Measurements from ENCODE around the gene SLC1A3.

Gene SLC1A3

DNA sequence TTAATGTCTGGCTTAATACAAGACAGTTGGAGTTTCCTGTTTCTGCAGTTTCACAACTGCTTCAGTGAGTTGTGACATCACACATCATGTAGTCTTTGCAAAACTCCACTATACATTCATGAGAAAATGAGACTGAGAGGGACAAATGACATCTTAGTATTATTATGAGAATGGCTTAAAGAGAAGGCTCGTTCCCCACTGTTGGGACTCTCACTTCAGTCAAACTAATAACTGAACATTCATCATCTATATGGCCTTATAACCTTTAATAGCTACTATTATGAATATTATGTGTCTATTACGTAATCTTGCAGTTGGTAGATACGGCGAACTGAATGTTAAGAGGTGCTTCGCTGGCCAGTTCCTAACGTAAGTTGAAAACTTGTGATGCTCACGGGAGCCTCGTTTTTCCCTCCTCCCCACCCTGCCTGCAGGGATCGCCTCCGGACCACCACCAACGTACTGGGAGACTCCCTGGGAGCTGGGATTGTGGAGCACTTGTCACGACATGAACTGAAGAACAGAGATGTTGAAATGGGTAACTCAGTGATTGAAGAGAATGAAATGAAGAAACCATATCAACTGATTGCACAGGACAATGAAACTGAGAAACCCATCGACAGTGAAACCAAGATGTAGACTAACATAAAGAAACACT lies 79.4 kb downstream of the SLC1A3 start:
- Histone ChIP-seq H3K27ac (no peak overlapping the region), H3K79me2 (ENCODE audit: insufficient read depth, low read depth) (no peaks in the 10 kb centered on the region), H3K4me3 (IDR thresholded peaks at IDR 0.05; ENCODE audit: insufficient read depth, low read depth, low read length) (no peak overlapping the region), H3K27me3 (ENCODE audit: insufficient read depth, low read depth) (no peaks in the 10 kb centered on the region), H4K20me1 (ENCODE audit: insufficient read depth) (no peaks in the 10 kb centered on the region), H3K9ac (no peak overlapping the region), H3K4me2 (no peak overlapping the region; the same call in 1 of the 2 replicates), H3K36me3 (ENCODE audit: insufficient read depth) (no peaks in the 10 kb centered on the region), H2AFZ (ENCODE audit: low read depth) (no peak overlapping the region), H3K4me1 (ENCODE audit: low read depth, poor library complexity, severe bottlenecking) (peaks cover 26% of the 10 kb centered on the region)
- TF ChIP-seq, protein P1, sequence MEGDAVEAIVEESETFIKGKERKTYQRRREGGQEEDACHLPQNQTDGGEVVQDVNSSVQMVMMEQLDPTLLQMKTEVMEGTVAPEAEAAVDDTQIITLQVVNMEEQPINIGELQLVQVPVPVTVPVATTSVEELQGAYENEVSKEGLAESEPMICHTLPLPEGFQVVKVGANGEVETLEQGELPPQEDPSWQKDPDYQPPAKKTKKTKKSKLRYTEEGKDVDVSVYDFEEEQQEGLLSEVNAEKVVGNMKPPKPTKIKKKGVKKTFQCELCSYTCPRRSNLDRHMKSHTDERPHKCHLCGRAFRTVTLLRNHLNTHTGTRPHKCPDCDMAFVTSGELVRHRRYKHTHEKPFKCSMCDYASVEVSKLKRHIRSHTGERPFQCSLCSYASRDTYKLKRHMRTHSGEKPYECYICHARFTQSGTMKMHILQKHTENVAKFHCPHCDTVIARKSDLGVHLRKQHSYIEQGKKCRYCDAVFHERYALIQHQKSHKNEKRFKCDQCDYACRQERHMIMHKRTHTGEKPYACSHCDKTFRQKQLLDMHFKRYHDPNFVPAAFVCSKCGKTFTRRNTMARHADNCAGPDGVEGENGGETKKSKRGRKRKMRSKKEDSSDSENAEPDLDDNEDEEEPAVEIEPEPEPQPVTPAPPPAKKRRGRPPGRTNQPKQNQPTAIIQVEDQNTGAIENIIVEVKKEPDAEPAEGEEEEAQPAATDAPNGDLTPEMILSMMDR (conservative IDR thresholded peaks at IDR 0.05; ENCODE audit: low read depth, low read length): no peak

DNA sequence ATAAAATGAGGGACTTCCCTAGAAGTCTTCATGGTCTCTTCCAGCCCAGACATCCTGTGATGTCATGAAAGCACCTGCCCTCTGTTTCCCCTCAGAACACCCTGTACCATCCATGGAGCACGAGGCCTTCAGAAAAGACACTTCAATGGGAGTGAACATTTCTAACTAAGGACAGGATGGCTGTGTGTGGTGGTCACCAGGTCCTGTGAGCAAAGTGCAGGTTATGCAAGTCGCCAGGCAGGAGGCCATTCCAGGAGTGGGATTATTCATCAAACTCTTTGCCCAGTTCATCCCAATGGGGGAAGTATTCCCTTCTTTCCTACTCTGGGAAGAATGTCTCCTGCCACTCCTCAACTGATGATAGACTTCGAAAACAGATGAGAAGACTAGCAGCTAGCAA lies 80.5 kb downstream of the SLC1A3 start:
- H3K27ac ChIP-seq: no peak overlapping the region
- peaks cover 26% of the 10 kb centered on the region for H3K4me1 ChIP-seq (ENCODE audit: low read depth, poor library complexity, severe bottlenecking)
- no peaks in the 10 kb centered on the region for H3K79me2 ChIP-seq (ENCODE audit: insufficient read depth, low read depth)
- H3K27me3 ChIP-seq (ENCODE audit: insufficient read depth, low read depth): no peaks in the 10 kb centered on the region
- H3K4me3 ChIP-seq (IDR thresholded peaks at IDR 0.05; ENCODE audit: insufficient read depth, low read depth, low read length): no peak overlapping the region
- TF ChIP-seq, protein P1 (conservative IDR thresholded peaks at IDR 0.05; ENCODE audit: low read depth, low read length): no peak
- no peaks in the 10 kb centered on the region for H4K20me1 ChIP-seq (ENCODE audit: insufficient read depth)
- no peaks in the 10 kb centered on the region for H3K36me3 ChIP-seq (ENCODE audit: insufficient read depth)
- no peak overlapping the region for H3K9ac ChIP-seq
- no peak overlapping the region for H3K4me2 ChIP-seq
- H2AFZ ChIP-seq (ENCODE audit: low read depth): no peak overlapping the region

DNA sequence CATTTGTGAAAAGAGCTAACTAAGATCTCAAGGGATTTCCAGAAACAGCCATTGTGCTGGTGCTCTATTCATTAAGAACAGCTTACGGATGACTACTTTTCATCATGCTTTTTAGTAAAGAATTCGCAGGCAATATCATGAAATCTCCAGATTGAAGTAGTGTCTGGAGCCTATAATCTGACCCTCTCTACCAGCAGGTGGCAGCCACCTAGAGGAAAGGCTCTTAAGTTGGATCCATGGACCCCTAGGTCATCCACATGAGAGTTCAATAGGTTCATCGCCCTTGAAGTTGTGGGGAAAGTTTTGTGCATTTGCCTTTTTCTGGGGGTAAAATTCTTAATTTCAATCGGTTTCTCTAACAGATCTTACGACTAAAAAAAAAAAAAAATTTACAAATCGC lies 82.3 kb downstream of the SLC1A3 start:
- Histone ChIP-seq H3K79me2 (ENCODE audit: insufficient read depth, low read depth) (no peaks in the 10 kb centered on the region), H3K4me2 (no peak overlapping the region), H2AFZ (ENCODE audit: low read depth) (no peak overlapping the region), H3K27ac (no peak overlapping the region), H3K36me3 (ENCODE audit: insufficient read depth) (no peaks in the 10 kb centered on the region), H3K27me3 (ENCODE audit: insufficient read depth, low read depth) (no peaks in the 10 kb centered on the region), H3K9ac (no peak overlapping the region), H4K20me1 (ENCODE audit: insufficient read depth) (no peaks in the 10 kb centered on the region), H3K4me1 (ENCODE audit: low read depth, poor library complexity, severe bottlenecking) (peaks cover 26% of the 10 kb centered on the region), H3K4me3 (IDR thresholded peaks at IDR 0.05; ENCODE audit: insufficient read depth, low read depth, low read length) (no peak overlapping the region)
- TF ChIP-seq, protein P1 (conservative IDR thresholded peaks at IDR 0.05; ENCODE audit: low read depth, low read length): peak; percentile 52

DNA sequence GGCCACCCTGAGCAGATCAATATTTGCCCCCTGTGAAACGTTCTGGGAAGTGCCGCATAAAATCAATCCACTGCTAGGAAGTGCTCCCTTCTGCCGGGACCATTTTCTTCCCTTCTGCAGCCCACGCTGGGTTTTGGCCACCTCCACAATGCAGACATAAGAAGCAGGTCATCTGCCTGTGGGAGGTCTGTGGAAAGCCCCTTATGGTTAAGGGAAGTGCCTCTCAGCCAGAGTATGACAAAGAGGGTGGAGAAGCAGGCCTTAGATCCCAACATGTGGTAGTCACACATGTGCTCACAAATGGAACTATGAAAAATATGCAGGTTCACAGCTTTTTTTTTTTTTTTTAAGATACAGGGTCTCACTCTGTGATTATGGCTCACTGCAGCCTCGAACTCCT lies 82.8 kb downstream of the SLC1A3 start:
- H2AFZ ChIP-seq (ENCODE audit: low read depth): no peak overlapping the region
- H3K4me1 ChIP-seq (ENCODE audit: low read depth, poor library complexity, severe bottlenecking): peaks cover 26% of the 10 kb centered on the region
- TF ChIP-seq, protein P1 (conservative IDR thresholded peaks at IDR 0.05; ENCODE audit: low read depth, low read length): no peak
- H3K4me2 ChIP-seq: no peak overlapping the region
- H3K9ac ChIP-seq: no peak overlapping the region; the same call in 1 of the 2 replicates
- no peaks in the 10 kb centered on the region for H4K20me1 ChIP-seq (ENCODE audit: insufficient read depth)
- H3K36me3 ChIP-seq (ENCODE audit: insufficient read depth): no peaks in the 10 kb centered on the region
- no peak overlapping the region for H3K4me3 ChIP-seq (IDR thresholded peaks at IDR 0.05; ENCODE audit: insufficient read depth, low read depth, low read length)
- H3K79me2 ChIP-seq (ENCODE audit: insufficient read depth, low read depth): no peaks in the 10 kb centered on the region
- H3K27me3 ChIP-seq (ENCODE audit: insufficient read depth, low read depth): no peaks in the 10 kb centered on the region
- no peak overlapping the region for H3K27ac ChIP-seq
